GM12891 (cell line): ENCODE measurements around the gene GRN.

Experiments
- PAX5 ChIP-seq: IDR thresholded peaks from 2 replicates; pipeline ENCODE4 v1.6.1; 2011; ENCODE audit warnings: low read length, moderate library complexity, mild to moderate bottlenecking; ENCODE audit not compliant: insufficient read depth, severe bottlenecking
- POLR2A ChIP-seq: IDR thresholded peaks from 2 replicates; pipeline ENCODE4 v1.6.1; 2011; ENCODE audit warnings: low read depth, low read length, control low read depth
- POLR2AphosphoS5 ChIP-seq: IDR thresholded peaks from 2 replicates; pipeline ENCODE4 v1.6.1; 2011; ENCODE audit warnings: low read depth, low read length, control low read depth
- POU2F2 ChIP-seq: IDR thresholded peaks from 2 replicates; pipeline ENCODE4 v1.6.1; 2011; ENCODE audit warnings: low read depth, mild to moderate bottlenecking, control low read depth, low read length, moderate library complexity
- SPI1 ChIP-seq: IDR thresholded peaks from 2 replicates; pipeline ENCODE4 v1.6.1; 2011; ENCODE audit warnings: low read depth, low read length, control low read depth
- TAF1 ChIP-seq: IDR thresholded peaks from 2 replicates; pipeline ENCODE4 v1.6.1; 2011; ENCODE audit warnings: low read depth, low read length, control low read depth

- TF ChIP-seq POLR2AphosphoS5 (no peak), POLR2A (no peak), TAF1 (no peak), SPI1 (no peak), POU2F2 (peak; percentile 50; the same call in 1 of the 2 replicates), PAX5 (no peak)
Observed at GRCh38 chr17:44345454-44346026, 438 bp downstream of the GRN start.
